MM.1S (cell line): ENCODE data around the gene SLC24A3.

Source experiments
- DNase-seq: peaks from one replicate; pipeline ENCODE4 v3.0.0-alpha.2; 2015
- H2AFZ ChIP-seq: fragments of 300-600 bp; sonication (generic); 2 replicates; pipeline ENCODE4 v1.6.0; 2016; ENCODE audit warnings: antibody characterized with exemption, low read length
- H3F3A ChIP-seq: fragments of 300-600 bp; sonication (generic); 2 replicates; pipeline ENCODE4 v1.6.1; 2016; ENCODE audit warnings: mild to moderate bottlenecking, antibody characterized with exemption, low read length, moderate library complexity, mixed read lengths; ENCODE audit not compliant: insufficient read depth
- H3K27ac ChIP-seq: fragments of 300-600 bp; sonication (generic); 2 replicates; pipeline ENCODE4 v1.5.1; 2016; ENCODE audit warnings: mild to moderate bottlenecking, low read length
- H3K27me3 ChIP-seq: fragments of 300-600 bp; sonication (generic); replicated peaks from 2 replicates; pipeline ENCODE4 v1.6.0; 2016; ENCODE audit warnings: low read length; ENCODE audit not compliant: insufficient read depth
- H3K36me3 ChIP-seq: fragments of 300-600 bp; sonication (generic); replicated peaks from 2 replicates; pipeline ENCODE4 v1.6.1; 2016; ENCODE audit warnings: mild to moderate bottlenecking, low read length, mixed read lengths; ENCODE audit not compliant: insufficient read depth
- H3K4me1 ChIP-seq: fragments of 300-600 bp; sonication (generic); 2 replicates; pipeline ENCODE4 v1.6.1; 2016; ENCODE audit warnings: low read length, mixed read lengths
- H3K4me2 ChIP-seq: fragments of 300-600 bp; sonication (generic); 2 replicates; pipeline ENCODE4 v1.6.0; 2016; ENCODE audit warnings: low read depth, low read length
- H3K4me3 ChIP-seq: fragments of 300-600 bp; sonication (generic); 2 replicates; pipeline ENCODE4 v1.5.1; 2016; ENCODE audit warnings: low read length, mixed read lengths
- H3K79me2 ChIP-seq: fragments of 300-600 bp; sonication (generic); 2 replicates; pipeline ENCODE4 v1.6.1; 2016; ENCODE audit warnings: mixed run types, low read length, mixed read lengths
- H3K9ac ChIP-seq: fragments of 300-600 bp; sonication (generic); 2 replicates; pipeline ENCODE4 v1.6.1; 2016; ENCODE audit warnings: low read length, mixed read lengths
- H3K9me2 ChIP-seq: fragments of 300-600 bp; sonication (generic); replicated peaks from 2 replicates; pipeline ENCODE4 v1.6.1; 2016; ENCODE audit warnings: mild to moderate bottlenecking, low read length, mixed read lengths; ENCODE audit not compliant: insufficient read depth
- H3K9me3 ChIP-seq: fragments of 300-600 bp; sonication (generic); replicated peaks from 2 replicates; pipeline ENCODE4 v1.6.1; 2016; ENCODE audit warnings: mild to moderate bottlenecking, low read length, mixed read lengths; ENCODE audit not compliant: insufficient read depth
- H4K20me1 ChIP-seq: fragments of 300-600 bp; sonication (generic); 2 replicates; pipeline ENCODE4 v1.6.1; 2016; ENCODE audit warnings: mild to moderate bottlenecking, low read length, moderate library complexity, mixed read lengths; ENCODE audit not compliant: insufficient read depth
- EZH2 ChIP-seq: fragments of 300-600 bp; sonication (generic); optimal IDR thresholded peaks from 2 replicates; pipeline ENCODE3; 2017; ENCODE audit warnings: low read depth, mild to moderate bottlenecking, antibody characterized with exemption, low read length, mixed read lengths
- EZH2phosphoT487 ChIP-seq: fragments of 300-600 bp; sonication (generic); IDR thresholded peaks from 2 replicates; pipeline ENCODE4 v1.6.1; 2018; ENCODE audit warnings: antibody characterized with exemption, low read length
- TF ChIP-seq, protein P1 (sequence below): fragments of 300-600 bp; sonication (generic); IDR thresholded peaks from 2 replicates; pipeline ENCODE4 v1.5.1; 2016; ENCODE audit warnings: antibody characterized with exemption, low read length, mixed read lengths

The SLC24A3 gene

DNA sequence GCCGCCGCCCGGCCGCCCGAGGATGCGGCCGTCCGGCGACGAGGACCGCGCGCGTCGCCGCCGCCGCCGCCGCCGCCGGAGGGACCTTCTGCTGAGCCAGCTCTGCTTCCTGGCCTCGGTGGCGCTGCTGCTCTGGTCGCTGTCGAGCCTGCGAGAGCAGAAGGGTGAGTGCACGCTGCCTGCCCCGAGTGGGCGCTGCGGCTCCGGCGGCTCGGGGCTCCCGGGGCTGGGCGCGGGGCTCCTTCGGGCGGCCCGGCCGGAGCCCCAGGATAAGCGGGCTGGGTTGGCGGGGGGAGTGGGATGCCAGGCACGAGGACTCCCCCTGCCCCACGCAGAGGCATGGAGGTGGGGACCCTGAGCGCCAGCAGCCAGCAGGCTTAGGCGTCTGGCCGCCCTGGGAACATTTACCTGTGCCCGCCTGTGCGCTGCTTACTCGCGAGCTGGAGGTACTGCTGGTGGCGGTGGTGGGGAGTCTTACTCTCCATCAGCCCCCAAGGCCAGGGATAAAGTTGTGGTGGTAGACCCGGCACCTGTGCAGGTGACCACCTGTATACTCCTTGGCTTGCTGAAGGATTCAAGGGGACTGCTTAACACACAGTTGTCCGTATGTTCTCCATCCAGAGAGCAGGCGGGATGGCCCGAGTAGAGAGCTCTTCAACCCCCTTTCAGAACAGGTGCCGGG is 520 bp downstream of the SLC24A3 start:
- H3K4me2 ChIP-seq, result peak overlapping the region; percentile 88
- DNase-seq, result peak; percentile 86
- H3K36me3 ChIP-seq, result no peaks in the 10 kb centered on the region
- H3K27me3 ChIP-seq, result peaks cover 6% of the 10 kb centered on the region; the same call in 1 of the 2 replicates
- no peaks in the 10 kb centered on the region for H3K9me2 ChIP-seq
- no peaks in the 10 kb centered on the region for H4K20me1 ChIP-seq
- no peak overlapping the region for H3K27ac ChIP-seq
- H3K4me3 ChIP-seq, result peak overlapping the region; percentile 60
- H3K9me3 ChIP-seq, result no peaks in the 10 kb centered on the region
- no peaks in the 10 kb centered on the region for H3F3A ChIP-seq
- peak overlapping the region; percentile 50 for H2AFZ ChIP-seq
- TF ChIP-seq, protein P1, sequence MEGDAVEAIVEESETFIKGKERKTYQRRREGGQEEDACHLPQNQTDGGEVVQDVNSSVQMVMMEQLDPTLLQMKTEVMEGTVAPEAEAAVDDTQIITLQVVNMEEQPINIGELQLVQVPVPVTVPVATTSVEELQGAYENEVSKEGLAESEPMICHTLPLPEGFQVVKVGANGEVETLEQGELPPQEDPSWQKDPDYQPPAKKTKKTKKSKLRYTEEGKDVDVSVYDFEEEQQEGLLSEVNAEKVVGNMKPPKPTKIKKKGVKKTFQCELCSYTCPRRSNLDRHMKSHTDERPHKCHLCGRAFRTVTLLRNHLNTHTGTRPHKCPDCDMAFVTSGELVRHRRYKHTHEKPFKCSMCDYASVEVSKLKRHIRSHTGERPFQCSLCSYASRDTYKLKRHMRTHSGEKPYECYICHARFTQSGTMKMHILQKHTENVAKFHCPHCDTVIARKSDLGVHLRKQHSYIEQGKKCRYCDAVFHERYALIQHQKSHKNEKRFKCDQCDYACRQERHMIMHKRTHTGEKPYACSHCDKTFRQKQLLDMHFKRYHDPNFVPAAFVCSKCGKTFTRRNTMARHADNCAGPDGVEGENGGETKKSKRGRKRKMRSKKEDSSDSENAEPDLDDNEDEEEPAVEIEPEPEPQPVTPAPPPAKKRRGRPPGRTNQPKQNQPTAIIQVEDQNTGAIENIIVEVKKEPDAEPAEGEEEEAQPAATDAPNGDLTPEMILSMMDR, result peak; percentile 59
- TF ChIP-seq EZH2 (no peak), EZH2phosphoT487 (no peak)
- peak overlapping the region; percentile 17; the same call in 1 of the 2 replicates for H3K9ac ChIP-seq
- H3K4me1 ChIP-seq, result 0 out of 2 replicates have a peak, but pooled peaks cover 5% of the 10 kb centered on the region
- H3K79me2 ChIP-seq, result no peaks in the 10 kb centered on the region

- Histone ChIP-seq H4K20me1 (no peaks in the 10 kb centered on the region), H3K79me2 (no peaks in the 10 kb centered on the region), H3K9me2 (no peaks in the 10 kb centered on the region), H3K4me1 (0 out of 2 replicates have a peak, but pooled peaks cover 5% of the 10 kb centered on the region), H3F3A (no peaks in the 10 kb centered on the region), H3K9ac (no peak overlapping the region), H3K27ac (no peak overlapping the region), H3K4me2 (peak overlapping the region; percentile 88; the same call in 1 of the 2 replicates), H3K36me3 (no peaks in the 10 kb centered on the region), H3K4me3 (no peak overlapping the region), H2AFZ (no peak overlapping the region), H3K9me3 (no peaks in the 10 kb centered on the region), H3K27me3 (peaks cover 6% of the 10 kb centered on the region; the same call in 1 of the 2 replicates)
- TF ChIP-seq EZH2 (no peak), EZH2phosphoT487 (no peak)
- no peak for DNase-seq
Measured at GRCh38 chr20:19213946-19214490, 1.6 kb downstream of the SLC24A3 start.

DNA sequence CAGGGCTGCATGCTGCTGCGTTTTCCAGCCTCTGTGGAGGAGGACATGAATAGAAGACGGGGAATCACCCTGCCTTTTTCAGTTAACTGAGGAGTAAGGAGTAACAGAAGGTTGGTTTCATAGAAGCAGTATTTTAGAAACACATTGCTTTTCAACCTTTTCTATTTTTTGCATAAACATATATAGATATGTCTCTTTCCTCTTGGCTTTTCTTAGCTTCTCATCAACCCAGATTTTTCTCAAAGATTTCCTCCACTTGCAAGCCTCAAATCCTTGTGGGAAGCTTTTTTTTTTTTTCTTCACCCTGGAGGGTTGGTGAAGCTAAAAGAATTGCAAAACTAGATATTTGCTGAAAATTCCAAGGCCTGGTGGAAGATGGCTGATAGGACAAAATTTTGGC is 6.0 kb downstream of the SLC24A3 start:
- TF ChIP-seq EZH2 (no peak), EZH2phosphoT487 (no peak)
- TF ChIP-seq, protein P1, result no peak
- no peaks in the 10 kb centered on the region for H3K79me2 ChIP-seq
- DNase-seq, result no peak
- no peaks in the 10 kb centered on the region for H3K9me3 ChIP-seq
- peaks cover 5% of the 10 kb centered on the region; the same call in 1 of the 2 replicates for H3K27me3 ChIP-seq
- H3K27ac ChIP-seq, result no peak overlapping the region
- H3K4me2 ChIP-seq, result no peak overlapping the region
- H3K9ac ChIP-seq, result no peak overlapping the region
- no peaks in the 10 kb centered on the region for H3K36me3 ChIP-seq
- H3F3A ChIP-seq, result no peaks in the 10 kb centered on the region
- no peaks in the 10 kb centered on the region for H4K20me1 ChIP-seq
- no peaks in the 10 kb centered on the region for H3K9me2 ChIP-seq
- no peak overlapping the region for H2AFZ ChIP-seq
- no peak overlapping the region for H3K4me3 ChIP-seq
- H3K4me1 ChIP-seq, result 0 out of 2 replicates have a peak, but pooled peaks cover 2% of the 10 kb centered on the region
